Stimulated activated CD4-positive, alpha-beta T cell treated with anti-CD3 and anti-CD28 coated beads, Interleukin-12 subunit alpha, Interleukin-12 subunit beta, amount 100 ng/mL, for 24 hours (primary cell): ENCODE measurements around the gene SLC27A4.
A peak's percentile ranks its signal among the peaks of the same experiment; 100 is the strongest.

ENCODE experiments used
- DNase-seq, 2 experiments: peaks; one replicate each; pipeline ENCODE4 v3.0.0-alpha.2; 2020; ENCODE audit warnings: low read depth in 2 of 2

The SLC27A4 gene

DNA sequence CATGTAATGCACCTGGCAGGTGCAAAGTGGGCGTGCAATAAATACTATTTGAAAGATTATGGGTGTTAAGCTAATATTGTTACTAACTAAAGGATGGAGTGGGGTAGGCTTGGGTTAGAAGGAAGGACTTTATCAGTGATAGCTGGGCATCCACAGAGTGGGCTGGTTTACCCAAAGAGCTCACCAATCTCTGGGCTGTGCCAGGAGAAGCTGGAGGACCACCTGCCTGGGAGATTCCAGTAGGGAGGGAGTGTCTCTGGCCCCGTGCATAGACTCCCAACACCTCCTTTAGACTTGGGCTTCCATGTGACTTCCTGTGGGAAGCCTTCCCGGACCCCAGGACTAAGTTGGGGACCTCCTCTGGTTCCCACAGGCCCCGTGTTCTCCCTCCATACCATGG, 25.2 kb downstream of the SLC27A4 start:
- DNase-seq: no peak

GRCh38 chr9:128369024-128369706, 28.8 kb downstream of the SLC27A4 start:
- DNase-seq: no peak

- no peak for DNase-seq
Observed at GRCh38 chr9:128370367-128370751, 30.0 kb downstream of the SLC27A4 start.

- DNase-seq: peak; percentile 94 to 95
Observed at GRCh38 chr9:128370752-128371629, 30.7 kb downstream of the SLC27A4 start, which contains the start of gene URM1. Gene URM1, plus strand, starts transcription at chr9:128371374. Its CDS starts 7 bp downstream, at chr9:128371381.

DNA sequence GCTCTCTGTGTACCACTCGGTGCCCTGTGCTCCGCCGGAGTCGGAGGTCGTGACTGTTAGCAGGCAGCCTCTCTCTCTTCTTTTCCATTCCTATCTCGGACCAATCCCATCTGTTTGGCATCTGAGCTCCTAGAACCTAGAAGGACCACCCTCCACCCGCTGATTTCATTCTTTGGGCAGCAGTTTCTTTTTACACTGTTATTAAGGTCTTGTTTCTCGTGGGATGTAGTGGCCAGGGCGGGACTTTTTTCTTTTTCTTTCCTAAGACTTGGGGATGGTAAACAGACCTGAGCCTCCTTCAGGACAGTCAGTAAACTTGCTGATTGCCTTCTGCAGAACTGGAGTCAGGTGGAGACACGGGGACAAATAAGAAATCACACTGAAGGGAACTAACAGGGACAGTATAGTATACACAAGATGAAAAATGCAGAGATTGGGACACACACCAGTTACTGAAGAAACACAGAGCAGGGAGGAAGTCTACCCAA, 31.3 kb downstream of the SLC27A4 start:
- no peak for DNase-seq

DNA sequence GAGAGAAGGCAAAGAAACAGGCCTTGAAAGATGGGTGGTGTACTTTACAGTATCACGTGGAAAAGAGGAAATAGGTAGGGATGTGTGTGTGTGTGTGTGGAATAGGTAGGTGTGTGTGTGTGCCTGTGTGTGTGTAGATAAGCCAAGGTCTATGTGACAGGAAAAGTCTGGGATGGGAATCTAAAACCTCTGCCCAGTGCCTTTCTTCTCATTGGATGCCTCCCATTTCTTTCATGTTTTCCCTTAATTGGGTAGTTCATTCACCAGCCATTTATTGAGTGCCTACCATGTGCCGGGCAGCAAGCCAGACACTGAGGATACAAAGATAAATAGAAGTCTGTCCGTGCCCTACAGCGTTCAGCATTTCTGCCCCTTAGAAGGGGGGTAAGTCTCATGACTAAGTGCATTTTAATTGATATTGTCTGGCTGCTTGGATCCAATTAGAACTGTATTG, 31.9 kb downstream of the SLC27A4 start:
- DNase-seq: no peak

DNA sequence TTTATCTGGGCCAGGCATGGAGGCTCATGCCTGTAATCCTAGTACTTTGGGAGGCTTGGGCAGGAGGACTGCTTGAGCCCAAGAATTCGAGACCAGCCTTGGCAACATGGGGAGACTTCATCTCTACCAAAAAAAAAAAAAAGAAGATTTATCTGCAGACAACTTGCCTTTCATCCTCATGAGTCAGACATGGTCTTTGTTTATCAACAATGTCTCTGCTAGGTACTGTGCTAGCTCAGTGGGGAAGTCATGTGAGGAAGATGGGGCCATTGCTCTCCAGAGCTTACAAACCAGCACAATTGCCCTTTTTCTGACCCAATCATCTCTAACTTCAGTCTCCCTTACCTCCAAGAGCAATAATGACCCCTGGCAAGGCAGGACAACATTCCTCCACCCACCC, 32.5 kb downstream of the SLC27A4 start:
- no peak for DNase-seq

GRCh38 chr9:128374221-128374675, 33.9 kb downstream of the SLC27A4 start:
- no peak for DNase-seq

GRCh38 chr9:128375865-128376264, 35.5 kb downstream of the SLC27A4 start:
- DNase-seq: no peak

- DNase-seq: no peak
Observed at GRCh38 chr9:128382261-128382660, 41.9 kb downstream of the SLC27A4 start.

DNA sequence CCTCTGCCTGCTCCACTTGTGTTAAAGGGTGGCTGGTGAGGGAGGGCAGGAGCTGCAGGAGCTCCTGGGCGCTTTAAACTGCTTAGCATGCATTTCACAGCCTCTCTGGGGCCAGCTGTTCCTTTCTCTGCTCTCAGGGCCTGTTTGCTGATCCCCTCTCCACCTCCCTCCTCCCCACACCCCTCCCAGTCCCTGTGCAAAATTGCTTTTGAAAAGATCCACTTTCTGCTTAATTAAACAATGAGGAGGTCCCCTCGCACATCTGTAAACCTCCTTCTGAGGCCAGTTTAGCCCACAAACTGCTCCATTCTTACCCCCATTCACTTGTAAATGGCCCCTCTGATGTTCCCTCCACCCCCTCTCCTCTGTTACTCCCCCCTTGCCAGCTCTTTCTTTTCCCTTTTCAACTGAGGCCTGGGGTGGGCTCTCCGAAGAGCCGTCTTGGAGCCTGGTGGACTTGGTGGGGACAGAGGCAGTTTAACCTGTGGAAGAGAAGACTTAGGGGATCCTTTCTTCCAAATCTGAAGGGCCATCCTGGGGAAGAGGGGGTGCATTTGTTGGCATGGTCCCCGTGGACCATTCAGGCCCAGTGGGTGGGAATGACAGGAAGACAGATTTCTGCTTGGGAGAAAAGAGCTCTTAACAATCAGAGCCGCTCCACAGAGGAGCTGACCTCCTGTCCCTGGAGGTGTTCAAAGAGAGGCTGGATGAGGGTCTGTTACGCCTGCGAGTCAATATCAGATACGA, 42.9 kb downstream of the SLC27A4 start:
- no peak for DNase-seq

GRCh38 chr9:128383791-128384190, 43.5 kb downstream of the SLC27A4 start:
- no peak for DNase-seq

DNA sequence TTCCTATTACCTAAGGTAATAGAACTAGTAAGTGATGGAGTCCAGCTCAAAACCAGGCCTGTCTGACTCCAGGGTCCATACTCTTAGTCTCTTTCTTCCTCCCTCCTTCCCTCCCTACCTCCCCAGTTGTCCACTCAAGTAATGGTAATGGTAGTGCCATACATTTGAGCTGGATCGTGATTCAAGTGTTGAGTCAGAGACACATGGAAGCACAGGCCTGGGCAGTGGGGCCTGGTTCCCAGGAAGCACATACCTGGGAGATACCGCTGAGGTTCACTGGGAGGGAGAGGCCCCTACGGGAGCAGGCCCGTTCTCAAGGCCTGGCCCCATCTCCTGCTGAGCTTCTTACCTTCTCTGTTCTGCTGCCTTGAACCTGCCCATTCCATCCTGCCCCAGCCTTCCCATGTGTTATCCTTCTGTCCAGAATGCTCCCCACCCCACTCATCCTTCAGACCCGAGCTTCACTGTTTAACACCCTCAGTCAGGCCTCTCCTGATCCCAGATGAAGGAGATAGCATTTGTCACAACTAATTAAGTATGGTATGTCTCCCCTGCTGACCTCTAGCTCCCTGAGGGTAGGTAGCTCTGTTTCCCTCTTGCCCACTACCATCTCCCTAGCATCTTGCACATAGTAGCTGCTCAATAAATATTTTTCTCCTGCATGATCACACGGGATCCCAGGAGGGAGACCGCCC, 44.6 kb downstream of the SLC27A4 start:
- no peak for DNase-seq

DNA sequence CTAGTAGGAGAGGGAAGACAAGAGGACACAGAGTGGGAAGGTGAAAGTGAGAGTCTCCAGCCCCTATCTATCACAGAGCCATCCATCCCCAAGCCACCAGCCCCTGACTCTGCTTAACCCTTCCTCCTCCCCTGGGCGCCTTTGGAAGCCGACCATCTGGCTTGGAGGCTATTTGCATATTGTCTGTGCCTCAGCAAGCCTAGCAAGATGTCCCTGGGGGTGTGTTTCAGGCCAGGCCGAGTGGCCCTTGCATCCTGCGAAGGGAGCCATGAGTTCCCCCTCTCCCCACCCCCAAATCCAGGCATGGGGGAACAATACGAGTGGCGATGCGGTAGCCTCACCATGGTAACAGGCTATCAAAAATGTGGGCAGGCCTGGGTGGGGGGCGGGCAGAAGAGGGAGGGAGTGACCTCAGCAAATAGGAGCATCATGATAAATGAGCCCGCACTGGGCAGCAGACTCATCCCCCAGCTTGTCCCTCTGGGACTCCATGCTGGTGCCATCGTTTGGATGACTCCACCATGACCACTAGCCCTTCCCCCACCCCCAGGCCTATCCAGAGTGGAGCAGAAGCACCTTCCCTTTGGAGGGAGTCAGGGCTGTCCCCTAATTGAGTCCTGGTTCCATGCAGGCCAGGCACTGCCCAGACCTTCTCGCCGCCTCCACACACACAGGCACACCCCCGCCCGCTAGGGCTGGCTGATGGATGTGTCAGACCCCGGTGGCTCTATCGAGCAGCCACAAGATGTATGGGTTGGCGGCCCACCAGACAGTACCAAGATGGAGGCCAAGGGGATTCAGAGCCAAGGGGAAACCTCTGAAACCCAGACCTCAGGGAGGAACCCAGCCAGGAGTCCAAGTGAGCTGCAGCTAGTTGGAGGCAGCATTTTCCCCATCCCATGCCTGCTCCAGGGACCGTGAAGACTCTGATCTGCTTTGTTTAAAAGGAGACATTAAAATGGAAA, 45.5 kb downstream of the SLC27A4 start:
- no peak for DNase-seq

- DNase-seq: no peak
Observed at GRCh38 chr9:128388150-128388549, 47.8 kb downstream of the SLC27A4 start.

GRCh38 chr9:128389395-128390149, 49.2 kb downstream of the SLC27A4 start:
- no peak for DNase-seq

GRCh38 chr9:128390150-128390812, 50.0 kb downstream of the SLC27A4 start:
- DNase-seq: no peak

DNA sequence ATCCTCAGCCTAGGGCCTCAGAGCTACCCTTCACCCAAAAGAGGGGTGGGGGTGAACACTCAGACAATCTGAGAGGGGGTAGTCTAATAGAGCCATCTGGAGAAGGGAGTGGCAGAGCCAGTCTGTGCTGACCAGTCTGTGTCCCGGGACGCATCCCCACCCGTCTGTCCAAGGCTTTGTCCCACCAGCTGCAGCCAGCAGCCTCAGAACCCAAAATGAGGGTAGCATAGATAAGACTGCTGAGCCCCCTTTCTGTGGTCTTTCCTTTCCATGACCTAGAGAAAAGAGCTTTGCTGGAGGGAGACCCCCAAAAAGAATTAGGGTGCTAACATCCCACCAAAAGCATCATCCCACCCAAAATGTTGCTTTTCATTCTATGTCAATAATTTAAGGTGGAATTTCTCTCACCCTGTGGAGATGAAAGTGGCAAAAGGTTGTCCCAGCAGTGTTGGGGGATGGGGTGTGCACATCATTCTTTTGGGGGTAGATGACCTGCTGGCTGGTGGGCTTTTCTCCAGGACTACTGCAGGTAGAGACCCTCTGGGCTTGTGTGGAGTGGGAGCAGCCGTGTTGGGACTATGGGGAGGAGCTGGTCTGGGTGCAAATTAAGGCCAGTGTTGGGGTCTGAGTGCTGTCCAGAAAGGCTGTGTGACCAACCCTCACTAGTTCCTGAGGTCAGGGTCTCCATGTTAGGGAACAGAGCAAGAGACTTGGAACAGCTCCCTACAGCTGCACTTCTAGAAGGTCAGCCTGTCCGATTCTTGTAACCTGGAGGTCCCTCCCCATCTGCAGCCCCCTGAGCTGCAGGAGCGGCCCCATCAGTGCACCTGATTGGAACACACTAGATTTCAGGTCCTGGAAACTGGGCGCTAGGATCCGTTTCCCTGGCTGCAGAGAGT, 50.7 kb downstream of the SLC27A4 start:
- DNase-seq: no peak
